Thyroid gland (tissue), 4 donors: ENCODE data around the gene MDGA2.

Experiments
- CTCF ChIP-seq, 6 experiments: fragments of 200-600 bp in 3 of 6; fragments of 450-650 bp in 3 of 6; sonication (generic) in 3 of 6; IDR thresholded peaks; one replicate each; pipeline ENCODE4 v1.5.1; 2016 to 2019; ENCODE audit warnings: antibody characterized with exemption in 6 of 6, mild to moderate bottlenecking in 2 of 6, inconsistent platforms in 1 of 6, moderate library complexity in 1 of 6
- POLR2A ChIP-seq, 2 donors: fragments of 450-650 bp; IDR thresholded peaks; one replicate each; pipeline ENCODE4 v1.6.1; 2017; ENCODE audit warnings: antibody characterized with exemption in 2 of 2, mild to moderate bottlenecking in 2 of 2, moderate library complexity in 1 of 2

- TF ChIP-seq POLR2A (IDR thresholded peaks at IDR 0.05) (no peak), CTCF (IDR thresholded peaks at IDR 0.05) (no peak)
Observed at GRCh38 chr14:47149326-47149725, 526.1 kb downstream of the MDGA2 start.
